ENCODE measurements around the gene SENP2.

DNA sequence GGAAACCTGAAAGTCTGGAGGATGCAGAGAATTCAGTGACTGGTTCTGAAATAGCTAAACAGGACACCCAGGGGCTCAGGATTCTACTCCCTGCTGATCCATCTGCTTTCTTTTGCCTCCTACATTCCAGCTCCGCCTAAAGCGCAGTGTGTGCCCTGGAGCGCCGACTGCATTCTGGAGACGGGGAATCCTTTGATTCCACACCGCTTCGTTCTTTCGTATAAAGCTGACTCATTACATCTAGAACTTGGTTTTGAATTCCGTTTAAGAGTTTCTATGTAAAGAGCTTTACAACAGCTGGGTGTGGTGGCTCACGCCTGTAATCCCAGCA is 61.8 kb downstream of the SENP2 start:
- TF ChIP-seq, protein P1, sequence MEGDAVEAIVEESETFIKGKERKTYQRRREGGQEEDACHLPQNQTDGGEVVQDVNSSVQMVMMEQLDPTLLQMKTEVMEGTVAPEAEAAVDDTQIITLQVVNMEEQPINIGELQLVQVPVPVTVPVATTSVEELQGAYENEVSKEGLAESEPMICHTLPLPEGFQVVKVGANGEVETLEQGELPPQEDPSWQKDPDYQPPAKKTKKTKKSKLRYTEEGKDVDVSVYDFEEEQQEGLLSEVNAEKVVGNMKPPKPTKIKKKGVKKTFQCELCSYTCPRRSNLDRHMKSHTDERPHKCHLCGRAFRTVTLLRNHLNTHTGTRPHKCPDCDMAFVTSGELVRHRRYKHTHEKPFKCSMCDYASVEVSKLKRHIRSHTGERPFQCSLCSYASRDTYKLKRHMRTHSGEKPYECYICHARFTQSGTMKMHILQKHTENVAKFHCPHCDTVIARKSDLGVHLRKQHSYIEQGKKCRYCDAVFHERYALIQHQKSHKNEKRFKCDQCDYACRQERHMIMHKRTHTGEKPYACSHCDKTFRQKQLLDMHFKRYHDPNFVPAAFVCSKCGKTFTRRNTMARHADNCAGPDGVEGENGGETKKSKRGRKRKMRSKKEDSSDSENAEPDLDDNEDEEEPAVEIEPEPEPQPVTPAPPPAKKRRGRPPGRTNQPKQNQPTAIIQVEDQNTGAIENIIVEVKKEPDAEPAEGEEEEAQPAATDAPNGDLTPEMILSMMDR (IDR thresholded peaks at IDR 0.05; ENCODE audit: low read depth, low read length), result no peak
- TF ChIP-seq EZH2phosphoT487 (IDR thresholded peaks at IDR 0.05; ENCODE audit: low read depth), result no peak

Measured in OCI-LY3 (cell line).